CD4-positive, alpha-beta T cell treated with Interferon alpha-2 for 1 hour (primary cell): ENCODE data around the gene COQ2.
"Not testable (repeated sequence)": the region's sequence is repeated elsewhere in the genome, so short reads cannot be mapped to it uniquely, and the experiment has no call there.

ENCODE experiments used
- DNase-seq, 2 donors: peaks; one replicate each; pipeline ENCODE4 v3.0.0-alpha.2; 2020 to 2022

The COQ2 gene

DNA sequence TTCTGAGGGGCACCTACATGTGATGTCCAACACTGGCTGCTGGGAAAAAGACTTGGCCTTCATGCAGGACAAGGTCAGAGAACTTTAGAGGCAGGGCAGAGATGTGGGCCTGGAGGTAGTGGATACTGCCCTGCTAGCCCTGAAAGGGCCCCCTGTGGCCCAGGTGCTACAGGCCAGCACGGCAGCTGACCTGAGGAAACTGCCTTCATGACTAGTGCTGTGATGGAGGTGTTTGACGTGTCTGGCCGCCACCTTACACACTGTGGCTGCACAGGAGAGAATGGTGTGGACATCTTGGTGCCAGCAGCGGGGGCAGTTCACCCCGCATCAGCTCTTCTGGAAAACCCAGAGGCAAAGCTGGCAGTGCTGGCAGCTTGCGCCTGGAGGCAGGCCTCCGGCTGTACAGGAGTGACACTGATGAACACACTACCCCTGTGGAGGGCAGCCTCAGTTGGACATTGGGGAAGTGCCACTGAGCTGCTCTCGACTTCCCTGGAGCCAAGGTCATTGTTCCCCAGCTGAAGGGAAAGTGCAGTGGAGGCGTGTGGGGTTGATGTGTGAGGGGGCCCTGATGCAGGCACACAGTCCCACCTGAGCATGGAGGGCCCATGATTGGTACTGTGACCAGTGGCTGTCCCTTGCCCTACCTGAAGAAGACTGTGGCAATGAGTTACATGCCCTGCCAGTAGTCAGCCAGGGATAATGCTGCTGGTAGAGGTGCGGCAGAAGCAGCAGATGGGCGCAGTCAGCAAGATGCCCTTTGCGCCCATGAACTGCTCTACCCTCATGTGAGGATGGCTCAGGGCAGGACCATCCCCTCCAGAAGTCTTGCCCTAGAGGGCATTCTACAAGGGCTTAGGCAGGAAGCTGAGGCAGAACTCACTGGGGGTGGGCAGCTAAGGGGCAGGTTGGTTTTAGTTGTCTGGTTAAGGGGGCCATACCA is 36.9 kb downstream of the COQ2 start:
- DNase-seq = no peak

DNA sequence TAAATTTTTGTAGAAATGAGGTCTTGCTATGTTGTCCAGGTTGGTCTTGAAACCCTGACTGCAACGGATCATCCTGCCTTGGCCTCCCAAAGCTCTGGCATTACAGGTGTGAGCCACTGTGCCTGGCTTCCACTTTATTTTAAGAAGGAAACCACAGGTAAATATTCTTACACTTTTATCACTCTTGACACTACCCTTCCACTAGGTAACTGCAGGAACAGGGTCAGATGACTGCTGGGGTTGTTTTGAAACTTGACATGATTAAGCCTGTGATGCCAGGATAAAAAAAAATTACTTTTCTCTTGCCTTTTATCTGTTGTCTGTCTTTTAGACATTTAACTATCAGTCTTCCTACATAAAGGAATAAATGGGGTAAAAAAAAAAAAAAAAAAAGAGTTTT is 43.5 kb downstream of the COQ2 start:
- no peak for DNase-seq

DNA sequence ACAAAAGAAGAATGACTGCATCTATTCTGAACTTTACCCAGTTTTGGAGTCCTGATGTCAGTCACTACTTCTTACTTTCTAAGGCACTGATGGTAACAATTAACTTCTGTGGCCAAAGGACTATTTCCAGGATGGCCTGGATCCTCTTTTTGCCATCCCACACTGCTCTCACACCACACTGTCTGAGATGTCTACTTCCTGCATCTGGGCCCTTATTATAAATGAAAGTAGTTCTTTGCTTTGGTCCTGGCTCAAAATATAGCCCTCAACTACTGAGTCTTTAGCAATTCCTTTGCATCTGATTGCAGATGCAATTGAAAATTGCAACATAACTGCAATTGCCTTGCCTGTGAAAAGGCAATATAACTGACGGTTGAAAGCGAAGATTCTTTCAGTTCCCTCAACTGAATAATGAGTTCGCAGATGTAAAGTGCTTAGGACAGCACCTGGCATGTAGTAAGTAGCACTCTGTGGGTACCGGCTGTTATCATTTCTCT is 44.2 kb downstream of the COQ2 start:
- peak in 1 of 2 donors; percentile 19 for DNase-seq

DNA sequence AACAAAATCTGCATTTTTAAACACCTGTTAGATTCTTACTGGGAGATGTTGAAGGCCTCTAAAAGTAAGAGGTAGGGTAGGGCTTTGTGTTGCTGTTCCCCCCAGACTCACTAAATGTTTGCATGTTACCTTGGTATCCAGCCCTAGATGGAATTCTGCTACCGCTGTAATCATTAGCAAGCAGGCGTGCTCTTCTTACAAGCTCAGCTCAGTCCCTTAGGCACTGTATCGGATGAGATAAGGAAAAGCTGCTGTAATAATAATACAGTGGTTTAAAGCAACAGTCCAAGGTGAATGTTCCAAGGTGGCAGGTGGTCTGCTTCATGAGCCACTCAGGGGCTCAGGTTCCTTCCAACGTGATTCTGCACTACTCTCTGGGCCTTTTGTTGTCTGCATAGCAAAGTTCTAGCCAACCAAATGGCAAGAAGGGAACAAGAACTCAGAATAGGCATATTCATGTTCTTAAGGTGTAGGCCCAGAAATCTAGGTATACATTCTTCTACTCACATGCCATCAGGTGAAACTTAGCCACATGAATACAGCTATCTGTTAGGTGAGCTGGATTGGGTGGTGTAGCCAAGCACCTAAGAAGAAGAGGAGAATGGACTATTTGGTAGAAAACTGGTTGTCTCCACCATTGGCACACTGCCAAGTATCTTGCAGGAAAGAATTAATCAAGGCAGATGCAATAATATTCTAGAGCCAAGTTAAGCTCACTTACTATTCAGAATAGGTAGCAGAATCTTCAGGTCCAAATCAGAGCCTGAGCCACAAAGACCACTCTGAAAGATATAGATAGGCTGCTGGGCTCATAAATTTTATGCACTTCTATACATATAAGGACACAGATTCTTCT is 46.0 kb downstream of the COQ2 start:
- no peak for DNase-seq

DNA sequence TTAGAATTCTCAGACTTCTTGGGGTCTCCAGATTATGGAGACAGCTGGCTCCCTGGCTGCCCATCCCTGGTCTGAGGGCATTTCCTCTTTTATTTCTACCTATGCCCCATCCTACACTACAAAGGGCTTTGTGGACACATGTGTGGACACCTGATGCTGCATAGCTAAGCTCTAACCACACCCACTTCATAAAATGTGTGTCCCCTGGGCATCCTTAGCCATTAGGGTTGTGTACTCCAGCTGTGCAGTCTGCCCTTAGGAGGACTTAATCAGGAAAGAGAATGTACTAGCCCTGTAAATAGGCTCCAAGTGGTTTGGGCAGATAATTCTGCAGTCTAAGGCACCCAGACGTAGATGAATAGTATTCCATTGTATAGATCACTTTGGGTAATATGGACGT is 47.0 kb downstream of the COQ2 start:
- no peak for DNase-seq

DNA sequence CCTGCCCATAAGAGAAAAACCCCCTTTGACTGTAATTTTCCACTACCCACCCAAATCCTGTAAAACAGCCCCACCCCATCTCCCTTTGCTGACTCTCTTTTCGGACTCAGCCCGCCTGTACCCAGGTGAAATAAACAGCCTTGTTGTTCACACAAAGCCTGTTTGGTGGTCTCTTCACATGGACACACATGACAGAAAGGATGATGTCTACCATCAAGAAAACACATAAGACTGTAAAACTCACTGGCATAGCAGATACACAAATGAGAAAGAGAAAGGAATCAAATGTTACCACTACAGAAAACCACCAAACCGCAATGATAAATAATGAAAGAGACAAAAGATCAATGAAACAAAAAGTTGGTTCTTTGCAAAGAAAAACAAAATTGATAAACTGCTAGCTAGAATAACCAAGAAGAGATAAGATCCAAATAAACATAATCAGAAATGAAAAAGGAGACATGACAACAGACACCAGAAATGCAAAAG is 48.9 kb downstream of the COQ2 start:
- DNase-seq = peak in 1 of 2 donors; percentile 64

DNA sequence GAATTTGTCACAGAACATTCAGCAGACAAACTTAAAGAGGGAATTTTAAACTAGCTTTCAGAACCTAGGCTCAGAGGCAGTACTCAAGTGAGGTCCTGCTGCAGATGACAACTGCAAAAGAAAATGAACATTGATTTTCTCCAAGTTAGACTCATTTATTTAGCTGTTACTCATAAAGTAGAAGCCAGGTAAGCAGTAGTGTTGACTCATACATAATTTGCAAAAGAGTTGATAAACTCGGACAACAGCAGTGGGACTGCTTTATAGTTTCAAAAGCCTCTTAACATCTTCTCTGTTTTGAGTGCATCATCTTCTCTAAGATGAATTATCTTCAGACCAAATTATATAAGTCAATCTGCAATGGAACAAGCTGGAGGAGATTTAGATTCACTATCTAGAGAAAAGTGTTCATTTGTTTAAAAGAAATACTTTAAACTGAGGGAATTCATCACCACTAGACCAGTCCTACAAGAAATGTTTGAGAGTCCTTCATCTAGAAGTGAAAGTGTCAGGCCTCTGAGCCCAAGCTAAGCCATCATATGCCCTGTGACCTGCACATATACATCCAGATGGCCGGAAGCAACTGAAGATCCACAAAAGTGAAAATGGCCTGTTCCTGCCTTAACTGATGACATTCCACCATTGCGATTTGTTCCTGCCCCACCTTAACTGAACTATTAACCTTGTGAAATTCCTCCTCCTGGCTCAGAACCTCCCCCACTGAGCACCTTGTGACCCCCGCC is 49.5 kb downstream of the COQ2 start:
- DNase-seq = no peak

DNA sequence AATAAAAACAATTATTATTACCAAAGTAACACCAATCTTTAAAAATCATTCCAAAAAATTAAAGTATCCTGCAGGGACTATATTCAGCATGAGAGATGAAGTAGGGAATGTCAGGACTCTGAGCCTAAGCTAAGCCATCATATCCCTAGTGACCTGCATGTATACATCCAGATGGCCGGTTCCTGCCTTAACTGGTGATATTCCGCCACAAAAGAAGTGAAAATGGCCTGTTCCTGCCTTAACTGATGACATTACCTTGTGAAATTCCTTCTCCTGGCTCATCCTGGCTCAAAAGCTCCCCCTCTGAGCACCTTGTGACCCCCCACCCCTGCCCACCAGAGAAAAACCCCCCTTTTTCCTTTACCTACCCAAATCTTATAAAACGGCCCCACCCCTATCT is 50.2 kb downstream of the COQ2 start:
- not testable (repeated sequence) for DNase-seq

DNA sequence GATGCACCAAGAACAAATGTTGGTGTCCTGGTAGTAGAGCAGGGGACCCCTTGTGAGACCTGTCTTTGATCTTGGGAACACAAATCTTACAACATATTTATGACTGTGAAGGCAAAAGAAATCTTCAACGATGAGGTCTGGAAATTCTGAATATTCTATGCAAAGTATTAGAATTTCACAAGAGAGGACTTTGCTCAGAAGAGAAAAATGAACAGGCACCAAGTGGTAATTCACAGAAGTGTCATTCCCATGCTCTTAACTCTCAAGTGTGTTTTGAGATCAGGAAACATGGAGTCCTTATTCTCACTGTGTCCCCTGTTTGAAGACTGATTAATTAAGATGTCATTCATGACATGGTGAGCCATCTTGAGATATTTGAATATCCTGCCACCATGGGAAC is 52.5 kb downstream of the COQ2 start:
- no peak for DNase-seq

DNA sequence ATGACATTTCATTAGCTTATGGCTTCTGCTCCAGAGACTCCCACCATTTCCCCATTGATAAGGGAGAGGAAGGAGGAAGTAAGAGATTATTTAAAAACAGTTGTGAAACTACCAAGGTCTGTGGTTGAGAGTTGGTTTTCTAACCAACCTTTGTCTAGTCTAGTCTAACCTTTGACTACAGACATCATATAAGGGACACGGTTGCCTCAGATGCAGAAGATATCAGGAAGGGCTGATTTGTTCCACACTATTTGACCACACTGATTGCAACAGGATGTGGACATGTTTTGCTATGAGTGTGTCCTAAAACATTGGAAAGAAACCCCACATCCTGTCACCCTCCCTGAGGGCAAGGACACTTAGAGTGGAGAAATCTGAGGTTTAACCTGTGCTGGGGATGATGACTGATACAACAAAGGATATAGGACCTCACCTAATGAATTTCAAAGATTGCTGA is 53.0 kb downstream of the COQ2 start:
- DNase-seq = peak; percentile 9 to 50

DNA sequence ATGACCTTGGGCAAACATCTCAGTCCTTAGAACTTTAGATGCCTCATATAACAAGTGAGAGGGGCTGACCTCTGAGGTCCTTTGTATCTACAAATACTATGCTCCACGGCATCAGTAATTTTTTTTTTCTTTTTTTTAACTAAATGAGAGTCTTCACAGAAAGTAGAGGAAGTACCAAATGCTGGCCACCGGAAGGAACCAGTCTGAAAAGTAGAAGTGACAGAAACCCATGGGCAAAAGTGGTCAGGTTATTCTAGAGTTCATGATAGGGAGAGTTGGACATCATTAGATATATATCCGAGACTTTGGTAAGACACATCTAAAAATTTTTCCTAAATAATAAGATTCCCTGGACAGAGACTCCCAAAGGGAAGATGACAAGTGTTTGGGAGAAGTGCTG is 53.7 kb downstream of the COQ2 start:
- DNase-seq = no peak

DNA sequence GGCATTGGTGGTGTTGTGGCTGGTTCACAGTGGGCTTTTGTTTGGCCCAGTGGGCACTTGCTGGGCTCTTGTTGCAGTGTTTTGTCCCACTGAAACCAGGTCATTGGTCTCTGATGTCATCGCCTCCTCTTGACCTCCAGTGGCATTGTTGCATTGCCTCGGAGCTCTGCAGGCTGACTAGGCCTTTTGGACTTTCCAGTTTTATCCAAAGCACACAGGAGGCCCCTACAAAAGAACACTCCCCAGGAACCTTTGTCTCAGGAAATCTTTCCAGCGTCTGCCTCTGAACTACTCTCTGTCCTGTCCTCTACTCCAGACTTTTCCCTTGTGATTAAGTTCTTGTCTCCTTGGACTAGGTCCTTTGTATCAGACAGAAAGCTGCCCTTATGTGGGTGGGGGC is 54.8 kb downstream of the COQ2 start:
- no peak for DNase-seq

DNA sequence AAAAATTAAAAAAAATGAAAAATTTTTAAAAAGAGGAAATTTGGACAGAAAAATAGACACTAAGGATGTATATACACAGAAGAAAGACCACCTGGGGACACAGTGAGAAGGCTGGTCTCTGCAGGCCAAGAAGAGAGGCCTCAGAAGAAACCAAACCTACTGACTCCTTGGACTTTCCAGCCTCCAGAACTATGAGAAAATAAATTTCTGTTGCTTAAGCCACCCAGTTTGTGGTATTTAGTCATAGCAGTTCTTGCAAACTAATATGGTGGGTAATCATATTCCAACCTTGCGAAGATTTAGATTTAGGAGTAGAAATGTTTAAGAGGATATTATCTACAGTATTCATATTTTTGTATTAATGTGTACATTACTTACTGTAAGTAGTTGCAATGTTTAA is 56.4 kb downstream of the COQ2 start:
- no peak for DNase-seq

DNA sequence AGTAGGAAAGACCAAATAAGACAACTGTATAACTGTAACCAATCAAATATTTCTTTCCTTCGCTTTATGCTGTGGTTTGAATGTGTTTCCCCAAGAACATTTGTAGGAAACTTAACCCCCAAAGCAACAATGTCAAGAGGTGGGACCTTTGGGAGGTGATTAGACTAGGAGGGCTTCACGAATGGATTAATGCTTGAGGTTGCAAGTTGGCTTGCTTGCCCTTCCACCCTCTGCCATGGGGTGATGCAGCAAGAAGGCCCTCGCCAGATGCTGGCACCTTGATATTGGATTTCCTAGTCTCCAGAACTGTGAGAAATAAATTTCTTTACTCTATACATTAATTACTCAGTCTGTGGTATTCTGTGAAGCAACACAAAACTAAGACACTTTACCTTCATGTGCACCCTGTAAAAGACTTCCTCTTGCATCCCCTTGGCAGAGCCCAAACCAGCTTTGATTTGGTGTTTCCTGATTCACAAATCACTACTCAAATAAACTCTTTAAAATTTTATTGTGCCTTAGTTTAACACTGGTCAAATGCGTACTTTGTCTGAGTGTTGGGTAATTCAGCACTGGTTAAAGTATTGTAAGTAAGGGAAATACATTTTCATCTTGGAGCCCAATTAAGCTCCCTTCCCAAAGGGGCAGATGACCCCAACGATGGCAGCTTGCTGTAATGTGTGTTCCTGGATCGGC is 59.9 kb downstream of the COQ2 start:
- DNase-seq = no peak

DNA sequence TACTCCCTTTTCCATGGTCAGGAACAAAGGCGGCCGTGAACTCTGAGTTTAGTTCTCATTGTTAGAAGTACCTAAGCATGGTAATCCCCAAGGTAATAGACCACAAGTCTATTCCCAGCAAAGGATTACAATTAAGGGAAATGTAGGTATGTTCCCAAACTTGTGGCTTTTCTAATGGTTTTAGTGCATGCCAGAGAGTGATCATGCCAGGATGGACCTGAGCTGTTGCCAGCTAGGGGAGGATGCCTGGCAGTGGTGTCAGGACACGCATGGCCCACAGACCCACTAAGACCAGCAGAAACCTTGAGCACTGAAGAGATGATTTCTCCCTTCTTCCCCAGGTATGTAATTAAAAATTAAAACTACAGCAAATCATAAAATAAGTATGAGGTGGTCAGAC is 60.8 kb downstream of the COQ2 start:
- DNase-seq = no peak

DNA sequence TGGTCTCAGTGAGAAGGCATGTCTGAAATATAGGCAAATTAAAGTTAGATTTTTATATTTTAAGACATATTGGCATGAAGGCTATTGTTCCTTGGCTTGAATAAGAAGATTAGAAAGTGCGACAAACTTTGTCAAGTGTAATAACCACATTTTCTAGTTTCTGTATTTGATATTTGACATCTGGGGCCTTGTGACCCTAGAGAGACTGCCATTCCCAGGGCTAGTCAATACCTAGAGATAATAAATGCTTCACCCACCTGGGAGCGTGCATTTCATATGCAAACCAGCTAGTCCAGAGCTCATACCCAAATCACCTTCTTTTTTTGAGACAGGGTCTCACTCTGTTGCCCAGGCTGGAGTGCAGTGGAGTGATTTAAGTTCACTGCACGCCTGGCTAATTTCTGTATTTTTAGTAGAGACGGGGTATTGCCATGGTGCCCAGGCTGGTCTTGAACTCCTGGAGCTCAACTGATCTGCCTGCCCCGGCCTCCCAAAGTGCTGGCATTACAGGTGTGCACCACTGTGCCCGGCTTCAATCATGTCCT is 62.6 kb downstream of the COQ2 start:
- DNase-seq = no peak

DNA sequence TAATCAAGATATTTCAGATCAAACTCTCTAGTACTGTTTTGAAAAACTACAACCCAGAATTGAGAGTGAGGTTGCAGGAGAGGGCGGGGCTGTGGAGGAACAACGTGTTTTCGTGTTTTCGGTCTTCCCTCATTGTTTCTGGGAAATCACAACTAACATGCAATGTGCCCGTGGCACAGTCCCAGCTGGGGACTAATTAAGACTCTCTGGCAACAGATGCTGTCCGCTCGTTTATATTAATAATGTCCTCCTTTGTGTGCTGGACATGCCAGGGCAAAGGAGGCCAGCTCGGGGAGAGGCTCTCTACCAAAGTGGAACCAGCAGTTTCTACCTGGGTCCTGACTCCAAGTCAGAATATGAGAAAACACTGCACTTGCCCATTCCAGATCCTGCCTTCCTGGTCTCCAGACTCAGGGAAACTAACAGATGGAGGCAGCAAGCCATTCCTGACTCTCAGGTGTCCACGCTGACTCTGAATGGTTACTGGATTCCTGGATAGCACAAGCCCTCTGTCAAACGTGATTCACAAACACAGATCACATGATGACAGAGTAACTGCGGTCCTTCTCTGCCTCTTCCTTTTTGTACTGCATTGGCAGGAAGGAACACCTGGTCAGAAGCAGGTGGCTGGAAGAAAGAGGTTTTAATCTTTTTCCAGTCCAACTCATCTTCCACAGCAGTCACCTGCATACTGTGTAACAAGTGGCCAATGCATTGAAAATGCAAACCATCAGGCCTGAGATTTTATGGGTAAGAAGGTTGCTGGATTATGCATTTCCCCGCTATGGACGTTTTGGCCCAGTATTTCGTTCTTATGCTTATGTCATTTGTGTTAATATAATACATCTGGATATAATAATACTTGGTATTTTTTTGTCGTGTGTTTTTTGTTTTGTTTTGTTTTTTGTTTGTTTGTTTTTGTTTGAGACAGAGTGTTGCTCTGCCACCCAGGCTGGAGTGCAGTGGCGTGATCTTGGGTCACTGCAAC is 65.0 kb downstream of the COQ2 start:
- DNase-seq = peak; percentile 84 to 87

DNA sequence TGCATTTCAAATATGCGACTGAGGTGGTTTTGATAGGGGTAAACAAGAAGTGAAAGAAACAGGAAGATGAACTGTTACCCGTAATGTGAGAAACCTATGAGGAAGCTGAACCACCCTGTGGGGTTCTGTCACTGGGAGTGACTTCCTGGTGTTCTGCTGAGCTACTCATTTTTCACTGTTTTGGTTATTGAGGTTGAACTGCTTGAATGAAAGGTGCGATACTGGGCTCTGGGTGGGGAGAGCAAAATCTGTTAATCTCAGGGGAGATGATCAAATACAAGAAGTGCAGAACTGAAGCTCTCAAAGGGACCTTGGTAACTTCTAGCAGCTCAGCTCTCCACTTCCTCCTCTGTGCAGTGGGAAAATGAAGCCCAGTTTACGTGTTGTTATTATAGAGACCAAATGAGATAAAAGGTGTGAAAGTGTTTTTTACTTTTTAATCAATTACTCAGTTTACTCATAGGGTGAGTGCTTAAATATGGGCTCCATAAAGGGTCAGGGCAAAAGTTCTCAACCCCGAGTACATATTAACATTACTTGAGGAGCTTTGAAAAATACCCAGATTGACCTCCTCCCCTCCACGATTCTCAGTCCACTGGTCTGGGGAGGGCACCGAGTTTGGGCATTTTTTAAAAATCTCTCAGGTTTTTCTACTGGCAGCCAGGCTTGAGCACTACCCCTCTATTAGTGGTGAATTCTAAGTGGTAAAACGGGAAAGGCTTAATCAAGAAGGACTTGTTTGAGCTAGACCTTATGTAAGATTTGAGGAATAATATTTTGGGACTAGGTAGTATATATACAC is 66.7 kb downstream of the COQ2 start:
- DNase-seq = peak; percentile 88 to 90

DNA sequence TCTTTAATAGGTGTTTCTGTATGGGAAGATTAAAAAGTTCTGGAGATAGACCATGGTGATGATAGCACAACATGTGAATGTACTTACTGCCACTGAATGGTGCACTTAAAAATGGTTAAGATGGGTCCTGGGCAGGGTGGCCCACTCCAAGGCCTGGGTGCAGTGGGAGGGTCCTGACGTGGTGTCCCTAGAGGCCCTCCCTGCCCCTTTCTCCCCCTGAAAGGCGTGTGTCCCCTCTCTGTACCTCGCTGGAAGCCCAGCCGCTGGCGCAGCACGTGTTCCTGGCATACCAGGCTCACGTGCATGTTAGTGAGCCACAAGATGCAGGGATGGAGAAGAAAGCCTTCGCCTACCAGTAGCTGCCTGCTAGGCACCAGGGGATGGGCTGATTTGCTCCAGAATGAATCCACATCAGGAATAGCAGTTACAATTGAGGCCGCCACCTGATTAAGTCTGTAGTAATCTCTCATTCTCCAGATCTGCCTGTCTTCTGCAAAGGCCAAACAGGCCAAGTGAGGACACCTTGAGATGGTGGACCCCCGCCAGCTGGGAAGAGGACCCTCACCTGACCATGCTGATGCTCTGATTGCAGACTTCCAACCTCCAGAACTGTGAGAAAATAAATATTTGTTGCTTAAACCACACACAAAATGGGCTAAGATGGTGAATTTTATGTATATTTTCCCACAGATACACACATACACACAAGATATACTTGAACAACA is 67.5 kb downstream of the COQ2 start:
- DNase-seq = peak in 1 of 2 donors; percentile 30
